Stimulated activated naive B cell treated with anti-CD40 and anti-IgM and Interleukin-4, amounts not matched to agents 10 μg/mL and 1 μg/mL and 100 μg/mL, for 72 hours (primary cell): ENCODE results near the gene TMSB10.
"Not testable (repeated sequence)": the region's sequence is repeated elsewhere in the genome, so short reads cannot be mapped to it uniquely, and the experiment has no call there.

Experiments
- ATAC-seq, 2 donors: fragments of 150-1000 bp; cut with Tn5 transposase; replicated peaks; 2 replicates each; pipeline ENCODE4 v1.10.0; 2021; ENCODE audit warnings: moderate library complexity in 1 of 2
- DNase-seq: peaks from one replicate; pipeline ENCODE4 v3.0.0; 2021
- H3K27ac Mint-ChIP-seq: one replicate; pipeline ENCODE4 v1.8.0; 2022; ENCODE audit warnings: mild to moderate bottlenecking, mixed read lengths
- H3K27me3 Mint-ChIP-seq, 2 donors: one replicate each; pipeline ENCODE4 v1.8.0; 2022; ENCODE audit warnings: mixed read lengths in 2 of 2
- H3K36me3 Mint-ChIP-seq, 2 donors: one replicate each; pipeline ENCODE4 v1.8.0; 2022; ENCODE audit warnings: mixed read lengths in 2 of 2, mild to moderate bottlenecking in 1 of 2
- H3K4me1 Mint-ChIP-seq, 2 donors: one replicate each; pipeline ENCODE4 v1.8.0; 2022; ENCODE audit warnings: mixed read lengths in 2 of 2, mild to moderate bottlenecking in 1 of 2
- H3K4me3 Mint-ChIP-seq, 2 donors: one replicate each; pipeline ENCODE4 v1.8.0; 2022; ENCODE audit warnings: mild to moderate bottlenecking in 2 of 2, mixed read lengths in 2 of 2, moderate library complexity in 1 of 2
- H3K9me3 Mint-ChIP-seq, 2 donors: one replicate each; pipeline ENCODE4 v1.8.0; 2022; ENCODE audit warnings: mixed read lengths in 2 of 2, mild to moderate bottlenecking in 1 of 2

TMSB10 gene

DNA sequence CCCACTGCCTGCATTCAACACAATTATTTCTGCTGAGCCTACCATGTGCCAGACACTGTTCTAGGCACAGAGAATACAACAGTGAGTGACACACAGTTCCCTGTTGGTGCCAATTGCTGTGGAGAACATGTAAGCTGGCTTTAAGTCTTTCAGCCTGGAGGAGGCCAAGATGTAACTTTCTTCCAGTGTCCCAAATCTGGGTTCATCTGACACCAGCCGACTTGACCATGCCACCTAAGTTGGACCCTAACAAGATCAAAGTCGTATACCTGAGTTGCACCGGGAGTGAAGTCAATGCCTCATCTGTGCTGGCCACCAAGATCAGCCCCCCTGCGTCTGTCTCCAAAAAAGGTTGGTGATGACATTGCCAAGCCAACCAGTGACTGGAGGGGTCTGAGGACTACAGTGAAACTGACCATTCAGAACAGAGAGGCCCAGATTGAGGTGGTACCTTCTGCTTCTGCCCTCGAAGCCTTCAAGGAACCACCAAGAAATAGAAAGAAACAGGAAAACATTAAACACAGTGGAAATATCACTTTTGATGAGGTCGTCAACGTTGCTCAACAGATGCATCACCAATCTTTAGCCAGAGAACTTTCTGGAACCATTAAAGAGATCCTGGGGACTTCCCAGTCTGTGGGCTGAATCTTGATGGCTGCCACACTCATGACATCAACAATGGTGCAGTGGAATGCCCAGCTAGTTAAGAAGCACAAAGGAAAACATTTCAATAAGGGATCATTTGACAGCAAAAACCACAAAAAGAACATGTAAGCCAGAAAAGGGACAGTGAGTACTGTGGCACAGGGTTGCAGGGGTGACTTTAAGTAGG is 30.9 kb upstream of the TMSB10 start:
- DNase-seq (no peak), ATAC-seq (no peak)
- Mint-ChIP-seq H3K27ac (no peak overlapping the region), H3K4me1 (peaks cover 20 to 35% of the 10 kb centered on the region in 2 donors), H3K4me3 (no peak overlapping the region), H3K36me3 (peaks cover 10 to 16% of the 10 kb centered on the region in 2 donors), H3K9me3 (no peaks in the 10 kb centered on the region), H3K27me3 (peaks cover 3 to 5% of the 10 kb centered on the region in 2 donors)

DNA sequence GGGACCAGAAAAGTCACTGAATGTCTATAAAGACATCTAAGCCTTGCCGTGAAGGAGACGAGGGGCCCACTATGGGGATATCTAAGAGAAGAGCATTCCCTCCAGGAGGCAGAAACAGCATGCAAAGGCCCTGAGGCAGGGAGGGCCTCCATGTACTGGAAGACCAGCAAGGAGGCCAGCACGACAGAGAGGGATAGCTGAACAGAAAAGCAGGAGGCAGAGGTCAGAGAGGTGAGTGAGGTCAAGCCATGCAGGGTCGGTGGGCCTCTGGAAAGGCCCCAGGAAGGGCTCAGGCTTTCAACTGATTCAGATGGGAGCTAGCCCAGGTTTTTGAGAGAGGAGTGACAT is 30.3 kb upstream of the TMSB10 start:
- H3K4me3 Mint-ChIP-seq = no peak overlapping the region

DNA sequence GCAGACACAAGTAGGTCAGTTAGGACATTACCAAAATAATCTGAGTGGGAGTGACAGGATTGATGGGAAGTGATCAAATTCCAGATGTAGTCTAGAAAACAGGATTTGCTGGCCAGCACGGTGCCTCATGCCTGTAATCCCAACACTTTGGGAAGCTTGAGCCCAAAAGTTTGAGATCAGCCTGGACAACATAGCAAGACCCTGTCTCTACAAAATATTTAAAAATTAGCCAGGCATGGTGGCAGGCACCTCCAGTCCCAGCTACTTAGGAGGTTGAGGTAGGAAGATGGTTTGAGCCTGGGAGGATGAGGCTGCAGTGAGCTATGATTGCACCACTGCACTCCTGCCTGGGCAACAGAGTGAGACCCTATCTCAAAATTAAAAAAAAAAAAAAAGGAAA is 29.8 kb upstream of the TMSB10 start:
- H3K4me1 Mint-ChIP-seq = peaks cover 23 to 37% of the 10 kb centered on the region in 2 donors
- not testable (repeated sequence) for DNase-seq, H3K36me3 Mint-ChIP-seq, ATAC-seq, H3K27ac Mint-ChIP-seq, H3K27me3 Mint-ChIP-seq, H3K4me3 Mint-ChIP-seq, H3K9me3 Mint-ChIP-seq

More for the DNA sequence above, 30.3 kb upstream of the TMSB10 start:
- peaks cover 3 to 5% of the 10 kb centered on the region in 2 donors for H3K27me3 Mint-ChIP-seq
- peaks cover 7 to 13% of the 10 kb centered on the region in 2 donors for H3K36me3 Mint-ChIP-seq
- H3K27ac Mint-ChIP-seq = no peak overlapping the region
- no peaks in the 10 kb centered on the region for H3K9me3 Mint-ChIP-seq
- no peak for DNase-seq
- peaks cover 24 to 37% of the 10 kb centered on the region in 2 donors for H3K4me1 Mint-ChIP-seq
- ATAC-seq = no peak

DNA sequence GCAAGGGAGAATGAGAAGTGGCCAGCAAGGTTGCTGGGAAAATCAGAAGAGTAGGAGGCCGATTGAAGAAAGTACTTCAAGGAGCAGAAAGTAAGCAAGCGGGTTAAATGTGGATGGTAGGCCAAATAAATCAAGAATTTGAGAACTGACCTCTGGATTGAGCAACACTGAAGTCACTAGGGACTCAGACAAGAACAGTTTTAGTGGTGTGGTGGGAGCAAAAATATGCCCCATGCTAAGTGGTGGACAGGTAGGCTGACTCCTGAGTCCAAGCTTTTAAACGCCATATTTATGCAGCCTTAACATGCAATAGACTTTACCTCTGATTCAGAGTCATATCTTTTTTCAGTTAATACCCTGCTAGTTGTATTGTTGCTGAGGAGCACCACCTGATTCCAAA is 29.1 kb upstream of the TMSB10 start:
- Mint-ChIP-seq H3K27me3 (peaks cover 0 to 3% of the 10 kb centered on the region in 2 donors), H3K36me3 (peaks cover 2 to 9% of the 10 kb centered on the region in 2 donors), H3K4me1 (peaks cover 25 to 43% of the 10 kb centered on the region in 2 donors), H3K9me3 (no peaks in the 10 kb centered on the region), H3K4me3 (no peak overlapping the region), H3K27ac (no peak overlapping the region)
- DNase-seq (no peak), ATAC-seq (no peak)

DNA sequence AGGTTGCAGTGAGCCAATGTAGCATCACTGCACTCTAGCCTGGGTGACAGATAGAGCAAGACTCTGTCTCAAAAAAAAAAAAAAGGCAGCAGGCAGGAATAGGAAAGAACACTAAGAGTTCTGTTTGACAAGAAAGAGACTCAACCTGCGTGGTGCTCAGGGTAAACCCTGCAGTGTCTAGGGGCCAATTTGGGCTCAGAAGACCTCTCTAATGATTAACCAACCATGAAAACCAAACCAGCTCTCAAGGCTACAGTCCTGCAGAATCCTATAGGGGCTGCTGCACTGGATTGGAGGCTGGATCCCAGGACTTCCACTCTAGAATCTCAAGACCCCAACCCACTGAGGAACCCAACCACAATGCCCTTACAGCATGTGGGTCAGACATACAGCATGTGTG is 27.0 kb upstream of the TMSB10 start:
- peaks cover 31 to 55% of the 10 kb centered on the region in 2 donors for H3K4me1 Mint-ChIP-seq
- peaks cover 0 to 3% of the 10 kb centered on the region in 2 donors for H3K27me3 Mint-ChIP-seq
- no peak overlapping the region for H3K27ac Mint-ChIP-seq

DNA sequence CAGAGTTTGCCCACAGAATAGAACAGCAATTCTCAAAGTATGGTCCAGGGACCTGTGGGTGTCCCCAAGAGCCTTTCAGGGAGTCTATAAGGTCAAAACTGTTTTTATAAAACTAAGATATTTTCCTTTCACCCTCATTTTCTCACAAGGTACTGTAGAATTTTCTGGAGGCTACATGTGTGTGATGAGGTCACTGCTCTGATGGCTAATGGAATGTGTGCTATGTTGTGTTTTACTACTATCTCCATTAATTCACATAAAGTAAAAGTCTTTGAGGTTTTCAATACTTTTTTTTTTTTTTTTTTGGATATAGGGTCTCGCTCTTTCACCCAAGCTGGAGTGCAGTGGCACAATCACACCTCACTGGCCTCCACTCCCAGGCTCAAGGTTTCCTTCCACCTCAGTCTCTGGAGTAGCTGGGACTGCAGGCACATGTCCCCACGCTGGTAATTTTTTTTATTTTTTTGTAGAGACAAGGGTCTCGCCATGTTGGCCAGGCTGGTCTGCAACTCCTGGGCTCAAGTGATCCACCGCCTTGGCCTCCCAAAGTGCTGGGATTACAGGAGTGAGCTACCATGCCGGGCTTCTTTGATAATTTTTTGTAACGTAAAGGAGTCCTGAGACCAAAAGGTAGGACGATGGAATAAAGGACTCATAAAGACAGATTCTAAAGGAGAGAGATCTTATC is 26.4 kb upstream of the TMSB10 start:
- Mint-ChIP-seq H3K27ac (no peak overlapping the region), H3K27me3 (peaks cover 0 to 3% of the 10 kb centered on the region in 2 donors), H3K36me3 (peaks cover 2 to 9% of the 10 kb centered on the region in 2 donors), H3K9me3 (no peaks in the 10 kb centered on the region), H3K4me1 (peaks cover 31 to 55% of the 10 kb centered on the region in 2 donors), H3K4me3 (peak overlapping the region; percentile 90 to 93)
- ATAC-seq (no peak), DNase-seq (no peak)

More for the DNA sequence above, 27.0 kb upstream of the TMSB10 start:
- no peaks in the 10 kb centered on the region for H3K9me3 Mint-ChIP-seq
- H3K36me3 Mint-ChIP-seq = peaks cover 2 to 9% of the 10 kb centered on the region in 2 donors
- H3K4me3 Mint-ChIP-seq = no peak overlapping the region
- ATAC-seq (no peak), DNase-seq (no peak)

DNA sequence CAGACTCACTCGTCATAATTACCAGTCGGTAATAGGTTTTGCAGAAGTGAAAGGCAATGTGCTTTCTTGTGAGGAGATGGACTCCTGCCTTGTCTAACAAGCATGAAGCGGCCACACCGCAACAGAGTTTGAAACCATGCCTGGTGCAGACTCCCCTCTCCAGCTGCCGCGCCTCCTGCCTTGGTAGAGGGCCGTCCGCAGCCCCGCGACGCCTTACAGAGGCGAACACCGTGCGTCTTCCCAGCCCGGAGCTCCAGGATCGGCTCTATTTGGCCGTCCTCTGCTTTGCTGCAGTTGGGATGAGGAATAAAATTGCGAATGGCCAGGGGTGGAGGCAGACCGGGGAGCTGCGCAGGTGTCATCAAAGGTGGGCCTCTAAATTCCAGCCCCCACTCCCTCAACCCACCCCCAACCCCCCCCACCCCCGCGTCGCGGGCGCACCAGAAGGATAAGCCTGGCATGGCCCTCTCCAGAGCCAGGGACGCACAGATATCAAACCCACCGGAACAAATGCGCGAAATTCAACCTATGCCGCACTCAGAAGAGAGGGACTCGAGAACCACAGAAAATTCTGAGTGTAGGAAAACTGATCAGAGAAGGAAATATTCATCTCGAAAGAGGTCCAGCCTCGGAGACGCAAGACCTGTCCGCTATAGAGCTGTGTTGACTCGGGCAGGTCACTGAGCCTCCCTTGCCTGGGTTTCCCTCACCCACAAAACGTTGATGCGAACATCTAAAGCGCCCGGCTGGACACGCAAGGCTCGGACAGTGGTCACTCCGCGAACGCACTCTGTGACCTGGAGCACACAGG is 25.7 kb upstream of the TMSB10 start:
- peak overlapping the region; percentile 90 for H3K27ac Mint-ChIP-seq
- H3K4me1 Mint-ChIP-seq = peaks cover 29 to 50% of the 10 kb centered on the region in 2 donors
- no peaks in the 10 kb centered on the region for H3K9me3 Mint-ChIP-seq
- DNase-seq (peak; percentile 62), ATAC-seq (peak; percentile 78 to 80)
- peaks cover 2 to 6% of the 10 kb centered on the region in 2 donors for H3K36me3 Mint-ChIP-seq
- peak overlapping the region; percentile 90 to 93 for H3K4me3 Mint-ChIP-seq
- H3K27me3 Mint-ChIP-seq = peaks cover 0 to 3% of the 10 kb centered on the region in 2 donors

DNA sequence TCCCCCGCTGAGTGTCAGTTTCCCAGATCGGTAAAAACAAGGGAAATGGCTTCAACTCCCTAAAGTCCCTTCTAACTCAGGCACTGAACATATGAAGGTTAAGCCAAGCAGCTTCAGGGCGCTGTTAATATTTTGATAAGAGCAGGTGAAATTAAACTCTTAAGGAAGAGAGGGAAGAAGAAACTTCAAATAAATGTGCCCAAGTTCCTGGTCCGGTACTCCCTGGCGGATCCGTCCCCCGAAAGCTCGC is 25.1 kb upstream of the TMSB10 start:
- Mint-ChIP-seq H3K4me1 (peaks cover 24 to 46% of the 10 kb centered on the region in 2 donors), H3K4me3 (peak overlapping the region; percentile 90 to 93), H3K27ac (peak overlapping the region; percentile 90), H3K36me3 (peaks cover 0 to under 1% of the 10 kb centered on the region in 2 donors), H3K27me3 (peaks cover 0 to 3% of the 10 kb centered on the region in 2 donors), H3K9me3 (no peaks in the 10 kb centered on the region)
- no peak for DNase-seq
- ATAC-seq = no peak

DNA sequence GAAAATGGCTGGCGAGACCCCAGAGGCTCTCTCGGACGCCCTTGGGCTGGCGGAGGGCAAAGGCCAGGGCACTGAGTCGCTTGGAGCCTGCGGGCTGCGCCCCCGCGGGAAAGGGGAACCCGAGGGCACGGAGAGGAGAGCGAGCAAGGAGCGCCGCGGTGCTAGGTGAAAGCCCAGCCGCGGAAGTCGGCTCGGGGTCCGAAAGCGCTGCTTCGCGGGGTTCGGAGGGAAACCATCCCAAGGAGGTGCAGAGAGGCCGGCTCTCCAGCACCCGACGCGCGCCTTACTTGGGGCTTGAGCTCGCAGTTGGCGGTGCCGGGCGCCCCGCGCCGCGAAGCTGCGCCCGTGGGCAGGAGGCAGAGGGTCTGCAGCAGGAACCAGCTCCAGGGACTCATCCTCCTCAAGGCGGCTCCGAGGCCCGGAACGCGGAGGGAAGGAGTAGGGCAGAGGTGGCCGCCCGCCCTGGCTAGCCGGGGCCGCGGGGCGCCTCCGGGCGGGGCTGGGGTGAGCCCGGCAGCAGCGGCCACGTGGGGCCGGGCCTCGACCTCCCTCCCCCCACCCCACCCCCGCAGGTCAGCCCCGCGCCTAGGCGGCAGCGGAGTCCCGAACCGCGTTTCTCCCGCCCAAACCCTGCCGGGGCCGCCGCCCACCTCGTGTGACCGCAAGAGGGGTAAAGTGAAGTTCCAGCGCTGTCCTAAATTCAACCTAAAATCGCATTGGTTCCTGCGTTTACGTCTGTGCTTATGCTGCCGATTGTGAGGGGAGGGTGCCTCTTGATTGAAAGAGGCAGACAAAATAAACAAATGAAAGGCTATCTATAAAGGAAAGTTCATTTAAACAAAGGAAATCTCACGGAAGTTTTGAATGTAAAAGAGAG is 24.6 kb upstream of the TMSB10 start, which contains the start of gene TRABD2A:
TRABD2A (minus strand) TSS at position 440 of the 877 bp plus-strand sequence; CDS start at position 395, 45 bp downstream.
- ATAC-seq (peak; percentile 24 to 29), DNase-seq (no peak)
- H3K4me3 Mint-ChIP-seq = peak within 1 kb of the TSS; percentile 90 to 93
- peak within 1 kb of the TSS; percentile 90 for H3K27ac Mint-ChIP-seq
- H3K4me1 Mint-ChIP-seq = peaks cover 24 to 46% of the 10 kb centered on the region in 2 donors
- no peaks in the 10 kb centered on the region for H3K36me3 Mint-ChIP-seq
- H3K9me3 Mint-ChIP-seq = no peaks in the 10 kb centered on the region
- peaks cover 0 to 3% of the 10 kb centered on the region in 2 donors for H3K27me3 Mint-ChIP-seq

DNA sequence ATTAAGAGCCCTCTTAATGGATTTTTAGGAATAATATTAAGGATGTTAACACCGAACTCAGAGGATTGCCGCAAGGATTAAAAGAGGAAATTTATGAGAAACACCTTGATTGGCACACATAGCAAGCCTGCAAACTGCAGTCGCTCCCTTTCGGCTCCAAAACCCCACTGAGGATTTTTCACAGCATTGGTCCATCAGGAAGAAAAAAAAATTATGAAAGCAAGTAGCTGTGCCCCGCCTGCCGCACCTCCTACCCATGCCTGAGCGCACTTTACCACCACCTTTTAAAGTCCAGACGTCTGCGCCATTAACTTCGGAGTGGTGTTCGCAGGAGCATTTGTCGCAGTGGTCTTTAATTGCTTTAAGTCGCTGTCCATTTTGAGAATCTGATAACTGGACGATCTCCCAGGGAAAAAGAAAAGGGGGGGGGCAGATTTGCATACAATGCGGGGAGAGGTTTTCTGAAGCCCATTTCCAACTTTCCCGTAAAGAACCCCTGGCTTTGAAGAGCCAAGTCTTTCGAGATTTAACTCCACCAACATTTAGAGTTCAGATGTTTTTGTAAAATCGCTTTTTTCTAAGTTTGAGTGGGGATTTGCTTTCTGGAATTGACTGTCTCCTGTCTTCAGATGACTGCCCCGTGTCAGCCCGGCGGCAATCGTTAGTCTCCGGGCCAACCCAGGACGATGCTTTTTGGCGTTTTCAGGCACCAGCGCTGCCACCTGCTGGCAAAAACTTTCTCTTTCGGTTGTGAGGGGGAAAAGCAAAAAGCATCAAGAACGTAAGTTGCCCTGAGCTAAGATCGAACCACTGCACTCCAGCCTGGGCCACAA is 23.7 kb upstream of the TMSB10 start:
- Mint-ChIP-seq H3K9me3 (no peaks in the 10 kb centered on the region), H3K27ac (peak overlapping the region; percentile 48), H3K4me3 (peak overlapping the region; percentile 87 to 93), H3K4me1 (peaks cover 28 to 51% of the 10 kb centered on the region in 2 donors), H3K36me3 (no peaks in the 10 kb centered on the region), H3K27me3 (peaks cover 0 to 3% of the 10 kb centered on the region in 2 donors)
- peak; percentile 82 for DNase-seq
- ATAC-seq = peak; percentile 74 to 76

DNA sequence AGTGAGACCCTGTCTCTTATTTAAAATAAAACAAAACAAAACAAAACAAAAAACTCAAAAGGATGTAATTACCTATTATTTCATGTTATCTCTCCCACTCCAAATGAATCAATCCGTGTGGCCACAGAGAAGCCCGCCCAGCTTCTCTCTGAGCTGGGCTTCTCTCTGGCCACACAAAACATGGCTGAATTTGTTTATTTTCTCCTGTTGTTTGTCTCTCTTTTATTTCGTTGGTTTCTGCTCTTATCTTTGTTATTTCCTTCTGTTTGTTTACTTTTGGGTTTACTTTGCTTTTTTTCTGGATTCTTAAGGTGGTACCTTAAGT is 23.1 kb upstream of the TMSB10 start:
- no peak for ATAC-seq
- no peaks in the 10 kb centered on the region for H3K9me3 Mint-ChIP-seq
- no peaks in the 10 kb centered on the region for H3K36me3 Mint-ChIP-seq
- peaks cover 0 to 3% of the 10 kb centered on the region in 2 donors for H3K27me3 Mint-ChIP-seq
- peaks cover 31 to 57% of the 10 kb centered on the region in 2 donors for H3K4me1 Mint-ChIP-seq
- DNase-seq = no peak
- peak overlapping the region; percentile 32 for H3K27ac Mint-ChIP-seq
- H3K4me3 Mint-ChIP-seq = peak overlapping the region; percentile 87 to 93

DNA sequence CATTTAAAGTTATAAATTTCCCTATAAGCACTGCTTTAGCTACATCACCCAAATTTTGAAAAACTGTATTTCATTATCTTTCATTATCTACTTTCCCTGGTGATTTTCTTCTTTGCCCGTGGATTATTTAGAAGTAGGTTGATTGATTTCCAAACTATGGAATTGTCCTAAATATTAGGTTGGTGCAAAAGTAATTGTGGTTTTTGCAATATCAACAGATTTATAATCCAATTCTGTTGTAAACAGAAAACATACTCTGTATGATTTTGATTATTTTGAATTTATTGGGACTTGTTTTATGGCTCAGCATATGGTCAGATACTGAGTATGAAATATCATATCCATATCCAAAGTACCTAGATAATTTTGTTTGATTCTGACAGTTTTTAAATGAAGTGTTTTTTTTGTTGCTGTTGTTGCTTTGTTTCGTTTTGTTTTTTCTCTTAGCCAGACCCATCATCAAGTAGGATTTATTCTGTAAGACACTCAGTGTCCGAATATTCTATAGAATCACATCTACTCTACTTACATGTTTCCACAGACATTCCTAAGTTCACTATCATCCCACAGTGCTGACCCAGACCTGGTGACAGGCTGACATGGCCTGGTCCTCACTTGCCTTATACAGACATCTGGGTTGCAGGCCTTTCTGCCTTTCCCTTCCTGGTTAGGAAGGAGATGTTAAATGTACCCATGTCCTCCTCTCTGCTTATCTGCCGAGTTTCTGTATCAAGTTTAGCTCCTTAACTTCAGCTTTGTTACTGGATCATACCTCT is 22.5 kb upstream of the TMSB10 start:
- Mint-ChIP-seq H3K27ac (peak overlapping the region; percentile 32), H3K4me3 (peak overlapping the region; percentile 87 to 93), H3K4me1 (peaks cover 27 to 58% of the 10 kb centered on the region in 2 donors), H3K9me3 (no peaks in the 10 kb centered on the region), H3K36me3 (no peaks in the 10 kb centered on the region), H3K27me3 (peaks cover 0 to under 1% of the 10 kb centered on the region in 2 donors)
- ATAC-seq (no peak), DNase-seq (no peak)
